ENCODE measurements around the gene EIF5. TPM values are rescaled to one million over a fixed set of nuclear protein-coding genes. Genes with fewer than 3 reads are reported as not detected.

Gene EIF5
- total RNA-seq, 1 donor from 2014 or later, result 186 TPM

GRCh38 chr14:103292426-103293374, 41.3 kb upstream of the EIF5 start:
- no peak overlapping the region for H3K27ac ChIP-seq
- intact Hi-C loops (cut with DNase I), result loop anchor here (2.0 to 5.0 kb wide), 2 partner anchors 110 to 185 kb away; no protein-coding TSS in a partner anchor
- peak in 1 of 2 donors; percentile 95 for DNase-seq (ENCODE audit: extremely low spot score in 2 of 2)
- no peaks in the 10 kb centered on the region for H3K36me3 ChIP-seq
- no peak overlapping the region for H3K4me3 ChIP-seq
- no peaks in the 10 kb centered on the region for H3K9me3 ChIP-seq
- no peaks in the 10 kb centered on the region for H3K4me1 ChIP-seq
- H3K27me3 ChIP-seq, result no peaks in the 10 kb centered on the region
- TF ChIP-seq POLR2AphosphoS5 (IDR thresholded peaks at IDR 0.05; ENCODE audit: insufficient read depth in 1 of 2, low read depth in 1 of 2), result no peak
- TF ChIP-seq, protein P1, sequence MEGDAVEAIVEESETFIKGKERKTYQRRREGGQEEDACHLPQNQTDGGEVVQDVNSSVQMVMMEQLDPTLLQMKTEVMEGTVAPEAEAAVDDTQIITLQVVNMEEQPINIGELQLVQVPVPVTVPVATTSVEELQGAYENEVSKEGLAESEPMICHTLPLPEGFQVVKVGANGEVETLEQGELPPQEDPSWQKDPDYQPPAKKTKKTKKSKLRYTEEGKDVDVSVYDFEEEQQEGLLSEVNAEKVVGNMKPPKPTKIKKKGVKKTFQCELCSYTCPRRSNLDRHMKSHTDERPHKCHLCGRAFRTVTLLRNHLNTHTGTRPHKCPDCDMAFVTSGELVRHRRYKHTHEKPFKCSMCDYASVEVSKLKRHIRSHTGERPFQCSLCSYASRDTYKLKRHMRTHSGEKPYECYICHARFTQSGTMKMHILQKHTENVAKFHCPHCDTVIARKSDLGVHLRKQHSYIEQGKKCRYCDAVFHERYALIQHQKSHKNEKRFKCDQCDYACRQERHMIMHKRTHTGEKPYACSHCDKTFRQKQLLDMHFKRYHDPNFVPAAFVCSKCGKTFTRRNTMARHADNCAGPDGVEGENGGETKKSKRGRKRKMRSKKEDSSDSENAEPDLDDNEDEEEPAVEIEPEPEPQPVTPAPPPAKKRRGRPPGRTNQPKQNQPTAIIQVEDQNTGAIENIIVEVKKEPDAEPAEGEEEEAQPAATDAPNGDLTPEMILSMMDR (IDR thresholded peaks at IDR 0.05), result peak; percentile 77 to 97 (median 95)

DNA sequence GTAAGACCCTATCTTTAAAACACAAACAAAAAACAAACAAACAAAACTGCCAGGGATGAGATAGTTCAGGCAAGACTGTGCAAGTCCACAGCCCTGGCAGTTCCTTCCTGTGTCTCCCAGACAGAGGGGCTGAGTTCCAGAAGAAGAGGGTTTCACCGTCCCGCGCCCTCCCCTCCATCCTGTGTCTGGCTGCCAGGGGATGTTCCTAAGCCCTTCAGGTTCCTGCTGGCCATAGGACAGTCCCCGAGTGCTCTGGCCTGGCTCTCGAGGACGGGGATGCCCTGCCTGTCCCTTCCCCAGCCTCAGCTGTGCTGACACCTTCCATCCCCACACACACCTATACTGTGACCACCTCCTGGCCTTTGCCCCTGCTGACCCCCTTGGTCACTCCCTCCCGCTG, 40.6 kb upstream of the EIF5 start:
- H3K9me3 ChIP-seq, result no peaks in the 10 kb centered on the region
- intact Hi-C loops (cut with DNase I), result loop anchor here (2.0 to 5.0 kb wide), 2 partner anchors 111 to 186 kb away; no protein-coding TSS in a partner anchor
- H3K4me1 ChIP-seq, result no peaks in the 10 kb centered on the region
- H3K27me3 ChIP-seq, result no peaks in the 10 kb centered on the region
- DNase-seq (ENCODE audit: extremely low spot score in 2 of 2), result no peak
- no peak overlapping the region for H3K4me3 ChIP-seq
- TF ChIP-seq POLR2A (IDR thresholded peaks at IDR 0.05) (no peak), POLR2AphosphoS5 (IDR thresholded peaks at IDR 0.05; ENCODE audit: insufficient read depth in 1 of 2, low read depth in 1 of 2) (no peak)
- TF ChIP-seq, protein P1 (IDR thresholded peaks at IDR 0.05), result no peak
- H3K36me3 ChIP-seq, result no peaks in the 10 kb centered on the region
- no peak overlapping the region for H3K27ac ChIP-seq

GRCh38 chr14:103294091-103294490, 39.9 kb upstream of the EIF5 start:
- no peaks in the 10 kb centered on the region for H3K36me3 ChIP-seq
- DNase-seq (ENCODE audit: extremely low spot score in 2 of 2), result no peak
- no peaks in the 10 kb centered on the region for H3K27me3 ChIP-seq
- TF ChIP-seq POLR2AphosphoS5 (IDR thresholded peaks at IDR 0.05; ENCODE audit: insufficient read depth in 1 of 2, low read depth in 1 of 2) (no peak), POLR2A (IDR thresholded peaks at IDR 0.05) (no peak)
- TF ChIP-seq, protein P1 (IDR thresholded peaks at IDR 0.05), result no peak
- intact Hi-C loops (cut with DNase I), result loop anchor here (5.0 kb wide), 1 partner anchor 187 kb away; no protein-coding TSS in a partner anchor
- no peaks in the 10 kb centered on the region for H3K4me1 ChIP-seq
- no peaks in the 10 kb centered on the region for H3K9me3 ChIP-seq
- no peak overlapping the region for H3K4me3 ChIP-seq
- H3K27ac ChIP-seq, result no peak overlapping the region

GRCh38 chr14:103296007-103296406, 38.0 kb upstream of the EIF5 start:
- intact Hi-C loops (cut with DNase I), result no loop called here
- no peak for DNase-seq (ENCODE audit: extremely low spot score in 2 of 2)
- TF ChIP-seq POLR2A (IDR thresholded peaks at IDR 0.05) (no peak), POLR2AphosphoS5 (IDR thresholded peaks at IDR 0.05; ENCODE audit: insufficient read depth in 1 of 2, low read depth in 1 of 2) (no peak)
- TF ChIP-seq, protein P1 (IDR thresholded peaks at IDR 0.05), result no peak
- Histone ChIP-seq H3K9me3 (no peaks in the 10 kb centered on the region), H3K4me1 (no peaks in the 10 kb centered on the region), H3K4me3 (no peak overlapping the region), H3K27ac (no peak overlapping the region), H3K27me3 (no peaks in the 10 kb centered on the region), H3K36me3 (no peaks in the 10 kb centered on the region)

GRCh38 chr14:103296987-103297386, 37.0 kb upstream of the EIF5 start:
- TF ChIP-seq, protein P1 (IDR thresholded peaks at IDR 0.05), result no peak
- no peak for TF ChIP-seq POLR2AphosphoS5 (IDR thresholded peaks at IDR 0.05; ENCODE audit: insufficient read depth in 1 of 2, low read depth in 1 of 2)
- TF ChIP-seq POLR2A (IDR thresholded peaks at IDR 0.05), result no peak
- intact Hi-C loops (cut with DNase I), result no loop called here
- Histone ChIP-seq H3K27me3 (no peaks in the 10 kb centered on the region), H3K36me3 (no peaks in the 10 kb centered on the region), H3K4me1 (no peaks in the 10 kb centered on the region), H3K4me3 (no peak overlapping the region), H3K9me3 (no peaks in the 10 kb centered on the region), H3K27ac (no peak overlapping the region)
- no peak for DNase-seq (ENCODE audit: extremely low spot score in 2 of 2)
